Stimulated activated CD4-positive, alpha-beta T cell treated with anti-CD3 and anti-CD28 coated beads, Interleukin-1b, Interleukin-23, amount 100 ng/mL, for 1 hour (primary cell): ENCODE data around the gene TTC17.
"Not testable (repeated sequence)": the region's sequence is repeated elsewhere in the genome, so short reads cannot be mapped to it uniquely, and the experiment has no call there.

Experiments used
- DNase-seq, 2 donors: peaks; one replicate each; pipeline ENCODE4 v3.0.0-alpha.2; 2020; ENCODE audit warnings: low read depth in 2 of 2

The TTC17 gene

DNA sequence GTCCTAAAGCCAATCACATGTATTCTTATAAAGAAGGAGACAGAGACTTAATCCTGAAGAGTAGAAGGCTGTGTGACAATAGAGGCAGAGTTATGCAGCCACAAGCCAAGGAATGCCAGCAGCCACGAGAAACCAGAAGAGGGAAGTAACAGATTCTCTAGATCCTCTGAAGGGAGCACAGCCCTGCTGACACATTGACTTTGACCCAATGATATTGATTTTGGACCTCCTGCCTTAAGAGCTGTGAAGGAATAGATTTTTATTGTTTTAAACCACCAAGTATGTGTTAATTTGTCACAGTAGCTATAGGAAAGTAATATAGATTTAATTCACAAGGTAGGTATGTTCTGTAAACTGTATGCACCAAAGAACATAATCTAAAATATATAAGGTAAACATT lies 103.6 kb downstream of the TTC17 start:
- no peak for DNase-seq

DNA sequence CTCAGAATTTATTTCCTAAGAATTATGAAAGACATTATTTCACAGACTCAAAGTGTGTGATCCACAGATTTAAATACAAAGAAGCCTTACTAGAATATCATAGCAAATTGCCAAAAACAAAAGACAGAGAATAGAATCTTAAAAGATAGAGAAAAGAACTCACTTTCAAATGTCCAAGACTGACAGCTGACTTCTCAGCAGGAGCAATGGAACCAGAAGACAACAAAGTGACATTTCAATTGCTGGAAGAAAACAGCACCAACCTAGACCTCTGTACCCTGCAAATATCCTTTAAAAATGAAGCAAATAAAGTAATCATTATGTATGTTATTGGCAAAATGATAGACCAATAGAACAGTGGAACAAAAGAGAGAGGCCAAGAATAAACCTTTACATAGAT lies 109.2 kb downstream of the TTC17 start:
- DNase-seq, result no peak

DNA sequence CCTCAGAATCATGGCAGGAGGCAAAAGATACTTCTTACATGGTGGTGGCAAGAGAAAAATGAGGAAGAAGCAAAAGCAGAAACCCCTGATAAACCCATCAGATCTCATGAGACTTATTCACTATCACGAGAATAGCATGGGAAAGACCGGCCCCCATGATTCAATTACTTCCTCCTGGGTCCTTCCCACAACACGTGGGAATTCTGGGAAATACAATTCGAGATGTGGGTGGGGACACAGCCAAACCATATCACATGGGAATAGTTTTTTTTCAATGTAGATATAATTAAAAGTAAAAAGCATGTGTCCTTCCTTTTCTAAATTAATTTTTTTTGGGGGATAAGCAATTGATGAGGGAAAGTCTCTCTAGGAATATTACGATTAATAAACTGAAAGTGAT lies 118.8 kb downstream of the TTC17 start:
- not testable (repeated sequence) for DNase-seq

DNA sequence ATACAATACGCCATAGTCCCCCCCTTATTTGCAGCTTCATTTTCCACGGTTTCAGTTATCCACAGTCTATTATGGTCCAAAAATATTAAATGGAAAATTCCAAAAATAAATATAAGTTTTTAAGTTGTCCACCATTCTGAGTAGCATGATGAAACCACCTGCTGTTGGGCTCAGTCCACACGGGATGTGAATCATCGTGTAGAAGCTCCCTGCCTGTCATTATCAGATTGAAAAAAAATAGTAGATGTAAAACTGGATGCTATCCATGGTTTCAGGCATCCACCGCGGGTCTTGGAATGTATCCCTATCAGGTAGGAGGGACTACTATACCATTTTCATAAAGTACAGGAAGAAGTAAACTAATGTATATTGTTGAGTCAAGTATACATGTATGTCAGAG lies 127.4 kb downstream of the TTC17 start:
- DNase-seq, result no peak

DNA sequence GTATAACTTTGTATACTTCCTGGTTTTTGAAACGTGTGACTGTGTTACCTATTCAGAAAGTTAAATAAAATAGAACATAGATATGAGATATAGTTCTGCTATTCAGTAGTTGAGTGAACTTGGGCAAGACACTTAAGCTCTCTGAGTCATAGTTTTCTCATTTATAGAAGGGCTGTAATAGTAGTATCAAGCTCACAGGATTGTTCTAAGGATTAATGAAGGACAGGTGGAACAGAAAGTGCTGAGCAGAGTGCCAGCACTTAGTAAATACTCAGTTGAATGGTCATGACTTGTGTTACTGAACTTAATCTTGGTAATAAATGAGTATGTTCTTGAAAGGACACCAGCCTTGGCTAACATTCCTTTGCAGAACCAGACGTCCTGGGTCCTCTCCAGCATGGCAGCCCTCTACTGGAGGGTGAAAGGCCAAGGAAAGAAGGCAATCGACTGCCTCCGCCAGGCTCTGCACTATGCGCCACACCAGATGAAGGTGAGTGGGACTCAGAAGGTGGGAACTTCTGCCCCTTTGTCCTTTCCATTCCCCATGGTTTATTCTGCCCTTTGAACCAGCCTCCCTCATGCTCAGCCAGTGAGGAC lies 131.2 kb downstream of the TTC17 start:
- DNase-seq, result no peak

DNA sequence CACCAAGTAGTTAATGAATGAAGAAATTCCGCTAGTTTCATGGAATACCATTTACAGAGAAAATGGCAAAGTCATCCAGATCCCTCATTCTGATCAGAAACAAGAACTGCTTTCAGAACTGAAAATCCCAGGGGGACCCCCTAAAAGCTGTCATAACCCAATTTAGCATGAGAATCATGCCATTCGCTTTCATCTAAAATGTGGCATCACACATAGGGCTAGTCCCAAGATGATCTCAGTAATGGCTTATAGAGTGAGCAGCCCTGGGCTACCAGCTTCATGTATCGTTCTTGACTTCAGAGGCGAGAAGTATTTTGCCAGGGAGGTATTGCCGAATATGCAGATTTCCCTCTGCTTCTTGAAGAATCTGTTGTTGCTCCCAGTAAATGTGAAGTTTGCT lies 134.0 kb downstream of the TTC17 start:
- no peak for DNase-seq

DNA sequence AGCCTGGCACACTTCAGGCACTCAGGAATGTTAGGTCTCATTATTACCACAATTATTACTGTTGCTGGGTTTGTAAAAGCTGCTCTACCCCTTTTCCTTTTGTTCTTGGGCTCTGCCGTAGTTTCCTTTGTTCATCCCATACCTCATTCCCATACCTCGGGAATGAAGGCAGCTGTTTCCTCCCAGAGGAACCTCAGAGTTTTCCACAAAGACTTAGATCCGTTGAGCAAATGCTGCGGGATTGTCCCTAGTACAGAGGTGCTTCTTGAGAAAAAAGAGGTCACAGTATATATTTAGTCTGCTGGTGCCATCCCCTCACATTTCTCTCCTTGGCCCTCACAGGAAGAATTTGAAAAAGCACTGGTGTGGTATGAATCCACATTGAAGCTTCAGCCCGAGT lies 134.7 kb downstream of the TTC17 start:
- DNase-seq, result no peak

DNA sequence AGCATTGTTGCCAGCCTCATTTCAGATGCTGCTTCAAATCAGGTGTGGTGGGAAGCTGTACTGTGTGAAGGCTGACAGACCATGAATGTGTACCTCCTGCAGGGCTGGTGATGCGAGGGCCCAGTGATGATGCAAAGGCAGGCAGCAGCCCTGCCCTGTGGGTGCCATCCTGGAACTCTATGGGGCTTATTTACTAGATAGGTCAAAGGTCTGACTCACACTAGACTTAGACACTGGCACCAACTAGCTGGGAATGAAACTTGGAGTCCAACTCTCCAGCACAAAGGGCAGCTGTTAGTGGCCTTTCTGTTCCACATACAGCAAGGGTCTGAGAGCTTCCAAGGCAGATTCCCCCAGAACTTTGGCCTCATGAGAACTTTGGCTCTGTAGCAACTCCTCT lies 138.4 kb downstream of the TTC17 start:
- DNase-seq, result no peak

DNA sequence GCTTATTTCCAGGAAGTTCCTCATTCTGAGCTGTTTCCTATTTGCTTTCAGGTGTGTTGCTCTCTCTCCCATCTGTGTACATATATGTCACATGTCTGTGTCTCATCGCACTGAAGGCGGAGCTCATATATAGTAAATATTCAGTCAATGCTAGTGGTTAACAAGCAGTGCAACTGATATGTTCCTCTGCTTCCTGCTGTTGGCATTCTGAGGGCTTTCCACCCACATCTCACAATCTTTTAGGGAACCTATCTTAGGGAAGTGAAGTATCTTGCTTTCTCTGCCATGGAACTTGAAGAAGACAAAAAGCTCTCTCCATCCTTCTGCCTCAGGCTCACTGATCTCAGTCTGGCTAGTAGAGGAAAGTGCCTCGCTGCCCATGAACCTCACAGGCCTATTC lies 139.8 kb downstream of the TTC17 start:
- no peak for DNase-seq

DNA sequence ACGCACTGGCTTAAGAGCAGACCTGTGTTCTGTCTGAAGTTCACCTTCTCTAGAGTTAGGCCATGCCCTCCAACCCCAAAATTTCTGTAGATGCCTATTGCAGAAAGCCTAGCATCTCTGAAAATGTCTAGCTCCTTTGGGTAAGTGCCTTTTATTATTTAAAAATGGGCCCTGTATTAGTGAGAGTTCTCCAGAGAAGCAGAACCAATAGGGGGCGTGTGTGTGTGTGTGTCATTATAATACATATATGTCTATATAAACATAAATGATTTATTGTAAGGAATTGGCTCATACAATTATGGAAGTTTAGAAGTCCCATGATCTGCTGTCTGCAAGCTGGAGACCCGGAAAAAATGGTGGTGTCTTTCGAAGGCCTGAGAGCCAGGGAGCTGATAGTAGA lies 144.7 kb downstream of the TTC17 start:
- no peak for DNase-seq

DNA sequence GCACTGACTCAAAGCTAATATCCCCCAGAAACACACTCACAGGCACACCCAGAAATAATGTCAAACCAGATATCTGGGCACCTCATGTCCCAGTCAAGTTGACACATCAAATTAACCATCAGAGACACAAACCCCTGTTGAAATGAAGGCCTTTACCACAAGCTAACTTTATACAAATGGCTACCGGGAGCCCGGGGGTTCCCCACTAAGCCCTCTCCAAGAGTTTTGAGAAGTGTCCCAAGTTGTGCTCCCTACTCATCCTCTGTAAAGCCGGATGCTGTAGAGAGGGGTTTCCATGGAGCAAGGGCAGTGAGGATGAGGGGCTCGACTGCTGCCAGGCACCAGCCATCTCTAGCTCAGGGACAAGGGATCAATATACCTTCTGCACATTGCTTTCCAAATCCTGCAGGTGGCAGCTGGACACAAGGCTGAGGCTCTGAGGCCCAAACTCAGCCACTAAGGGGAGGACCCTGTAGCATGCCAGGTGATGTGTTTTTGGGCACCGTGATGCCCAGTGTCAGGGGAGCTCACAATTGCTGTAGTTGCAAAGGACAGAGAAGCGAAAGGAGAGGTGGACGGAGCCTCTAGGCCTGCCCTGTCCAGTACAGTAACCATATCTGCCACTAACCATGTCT lies 145.7 kb downstream of the TTC17 start:
- DNase-seq, result no peak

DNA sequence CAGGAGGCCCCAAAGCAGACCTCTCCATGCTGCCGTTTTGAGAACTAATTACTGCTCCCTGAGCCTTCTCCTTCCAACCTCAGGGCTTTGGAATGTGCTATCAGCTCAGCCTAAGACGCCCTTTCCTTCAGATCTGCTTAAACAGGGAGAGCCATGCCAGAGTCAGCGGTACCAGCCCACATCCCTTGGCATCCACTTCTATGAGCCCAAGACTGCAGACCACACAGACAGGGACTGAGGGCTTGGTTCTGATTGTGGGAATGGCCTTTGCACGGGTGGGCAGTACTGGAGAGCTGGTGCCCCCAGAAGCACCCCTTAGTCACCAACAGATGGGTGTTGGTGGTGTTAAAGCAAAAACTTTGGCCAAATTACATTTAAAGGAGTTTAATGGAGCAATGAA lies 146.5 kb downstream of the TTC17 start:
- no peak for DNase-seq

DNA sequence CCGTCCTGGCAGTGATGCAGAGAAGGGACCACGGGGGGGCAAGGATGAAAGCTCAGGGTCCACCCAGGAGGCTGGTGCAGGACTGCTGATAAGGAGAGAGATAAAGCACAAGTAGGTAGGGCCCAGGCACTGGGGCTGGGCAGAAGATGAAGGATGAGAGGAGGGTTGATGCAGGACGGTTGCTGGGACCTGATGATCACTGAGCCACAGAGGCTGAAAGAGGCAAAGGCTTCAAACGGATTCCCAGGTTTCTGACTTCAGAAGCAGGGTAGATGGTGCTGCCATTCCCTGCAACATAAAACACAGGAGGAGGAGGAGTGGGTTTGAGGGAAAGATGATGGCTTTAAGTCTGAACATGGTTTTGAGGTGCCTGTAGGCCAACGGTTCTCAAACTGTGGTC lies 148.5 kb downstream of the TTC17 start:
- DNase-seq, result no peak

DNA sequence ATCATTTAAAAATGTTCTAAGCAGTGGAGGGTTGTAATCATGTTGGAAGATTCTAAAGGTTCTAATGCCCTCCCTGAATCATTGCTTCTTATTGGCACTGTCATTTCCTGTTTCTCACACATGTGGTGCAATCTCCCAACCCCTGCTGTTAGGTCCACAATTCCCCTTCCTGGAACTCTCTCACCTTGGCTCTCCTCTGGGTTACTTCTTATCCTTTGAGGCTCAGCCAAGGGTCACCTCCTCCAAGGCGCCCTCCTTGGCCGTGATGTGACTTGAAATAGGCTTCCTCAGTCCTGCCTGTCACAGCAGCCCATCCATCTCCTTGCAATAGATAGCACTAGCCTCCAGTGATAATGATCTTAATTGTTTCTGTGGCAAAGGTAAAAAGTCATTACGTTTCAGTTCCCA lies 149.8 kb downstream of the TTC17 start:
- no peak for DNase-seq

DNA sequence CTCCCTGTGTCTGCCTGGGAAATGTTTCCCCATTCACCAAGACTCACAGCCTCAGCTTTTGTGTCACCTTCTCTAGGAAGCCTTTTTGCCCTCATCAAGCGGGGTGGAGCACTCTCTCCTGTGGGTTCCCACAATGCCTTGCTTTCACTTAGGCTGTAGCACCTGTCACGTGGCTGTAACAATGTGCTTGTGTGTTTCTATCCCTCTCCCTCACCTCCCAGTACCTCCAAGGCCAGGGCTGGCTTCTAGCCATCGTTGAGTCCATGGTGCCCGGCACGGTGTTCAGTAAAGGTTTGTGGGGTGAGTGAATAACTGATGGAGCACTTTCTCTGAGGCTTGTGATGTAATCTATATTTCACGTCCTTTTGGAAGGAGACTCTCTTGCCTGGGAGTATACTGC lies 153.2 kb downstream of the TTC17 start:
- no peak for DNase-seq

DNA sequence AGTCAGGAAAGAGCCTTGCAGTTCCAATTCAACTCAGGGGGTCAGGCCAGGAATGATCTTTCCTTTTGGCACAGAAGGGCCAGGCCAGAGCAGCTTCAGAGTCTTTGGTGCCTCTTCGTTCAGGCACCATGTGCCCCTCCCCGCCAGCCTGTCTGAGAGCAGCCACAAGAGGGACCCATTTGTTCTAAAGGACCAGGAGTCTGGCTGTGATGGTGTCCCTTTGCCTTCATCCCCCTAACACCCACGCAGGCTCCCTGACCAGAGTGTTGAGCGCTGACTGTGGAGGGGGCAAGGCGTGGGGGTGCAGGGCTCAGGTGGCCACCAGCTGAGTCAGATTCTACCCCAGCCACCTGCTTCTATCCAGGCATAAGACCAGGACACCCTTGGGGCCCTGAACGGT lies 156.4 kb downstream of the TTC17 start:
- no peak for DNase-seq

DNA sequence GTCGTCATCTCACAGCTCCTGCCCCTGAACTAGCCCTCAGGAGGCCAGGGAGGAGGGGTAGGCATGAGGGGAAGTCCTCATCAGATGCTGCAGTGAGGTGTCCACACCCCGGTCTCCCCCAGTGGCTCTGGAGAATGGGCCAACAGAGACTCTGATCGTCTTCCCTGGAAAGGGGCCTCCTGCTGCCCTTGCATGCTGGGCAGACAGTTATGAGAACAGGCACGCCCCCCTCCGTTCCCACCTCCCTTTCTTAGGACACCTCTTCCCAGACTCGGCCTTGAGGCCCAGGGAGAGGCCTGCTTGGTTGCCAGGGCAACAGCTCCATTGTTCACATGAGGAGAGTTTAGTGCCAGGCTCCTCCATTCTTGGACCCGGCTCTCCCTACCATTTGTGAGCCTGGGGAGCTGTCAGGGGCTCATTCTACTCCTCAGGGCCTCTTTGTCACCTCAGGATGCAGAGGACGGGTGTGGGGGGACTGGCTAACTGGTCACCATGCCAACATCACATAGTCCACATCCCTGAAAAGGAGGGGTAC lies 157.7 kb downstream of the TTC17 start:
- DNase-seq, result no peak

DNA sequence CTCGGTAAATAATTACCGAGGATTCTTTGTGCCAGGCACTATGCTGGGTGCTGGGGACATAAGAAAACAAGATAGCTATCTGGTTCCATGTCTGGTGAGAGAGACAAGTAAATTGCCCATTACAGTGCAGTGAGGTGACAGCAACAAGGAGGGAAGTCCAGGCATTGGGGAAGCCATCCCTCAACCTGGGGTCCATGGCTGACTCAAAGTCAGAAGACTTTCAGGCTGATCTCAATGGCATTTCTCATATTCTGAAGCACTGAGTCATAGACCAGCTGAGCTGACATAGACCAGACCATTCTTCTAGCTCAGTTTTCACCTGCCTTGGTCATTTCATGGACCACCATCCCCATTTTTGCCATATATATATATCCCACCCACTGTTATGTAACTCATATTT lies 158.8 kb downstream of the TTC17 start:
- no peak for DNase-seq

DNA sequence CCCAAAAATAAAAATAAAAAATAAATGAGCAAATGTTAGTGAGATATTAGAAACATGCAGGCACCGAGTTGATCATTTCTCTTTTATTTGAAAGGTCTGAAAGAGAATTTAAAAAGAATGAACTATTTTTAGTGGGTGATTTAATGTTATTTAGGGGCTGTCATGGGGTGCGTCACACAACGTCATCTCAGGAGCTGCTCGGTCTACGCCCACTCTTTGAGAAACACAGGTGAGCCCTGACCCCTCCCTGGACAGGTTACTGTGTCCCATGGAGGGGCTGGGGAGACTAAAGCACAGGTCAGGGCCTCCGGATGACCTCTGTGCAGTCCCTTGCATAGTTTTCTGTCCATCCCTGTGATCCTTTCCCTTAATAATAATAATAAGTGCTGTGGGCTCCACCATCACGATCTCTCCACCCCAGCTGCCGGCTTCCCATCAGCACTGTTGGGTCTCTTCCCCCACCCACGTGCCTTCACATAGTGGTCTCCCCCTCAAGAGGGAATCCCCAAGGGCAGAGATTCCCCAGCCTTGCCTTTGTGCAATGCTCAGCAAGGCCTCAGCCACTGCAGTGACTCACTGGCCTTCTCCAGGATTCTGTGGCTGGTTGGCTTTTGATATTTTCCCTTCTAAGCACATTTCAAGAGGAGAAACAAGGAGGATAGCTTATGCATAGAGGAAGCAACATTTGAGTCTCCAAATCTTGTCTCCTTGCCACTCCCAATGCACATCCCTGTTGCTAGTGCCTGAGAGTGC lies 159.9 kb downstream of the TTC17 start:
- DNase-seq, result no peak

DNA sequence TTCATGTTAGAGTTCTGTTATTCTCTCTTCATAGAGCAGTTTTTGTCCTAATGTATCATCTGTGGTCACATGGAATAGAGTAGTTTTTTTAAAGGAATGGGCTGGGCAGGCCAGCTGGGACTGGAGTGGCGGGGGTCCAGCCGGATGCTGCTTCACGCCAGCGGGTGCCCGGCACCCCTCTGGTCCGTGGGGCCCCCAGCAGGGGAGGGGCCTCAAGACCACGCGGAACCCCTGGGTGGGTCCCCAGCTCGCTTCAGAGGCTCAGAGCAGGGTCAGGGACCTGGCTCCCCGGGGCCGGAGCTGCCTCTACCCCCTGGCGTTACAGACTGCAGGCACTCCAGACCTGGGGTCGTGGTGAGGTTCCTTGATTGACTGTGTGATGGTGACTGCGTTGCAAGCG lies 162.8 kb downstream of the TTC17 start:
- DNase-seq, result no peak

DNA sequence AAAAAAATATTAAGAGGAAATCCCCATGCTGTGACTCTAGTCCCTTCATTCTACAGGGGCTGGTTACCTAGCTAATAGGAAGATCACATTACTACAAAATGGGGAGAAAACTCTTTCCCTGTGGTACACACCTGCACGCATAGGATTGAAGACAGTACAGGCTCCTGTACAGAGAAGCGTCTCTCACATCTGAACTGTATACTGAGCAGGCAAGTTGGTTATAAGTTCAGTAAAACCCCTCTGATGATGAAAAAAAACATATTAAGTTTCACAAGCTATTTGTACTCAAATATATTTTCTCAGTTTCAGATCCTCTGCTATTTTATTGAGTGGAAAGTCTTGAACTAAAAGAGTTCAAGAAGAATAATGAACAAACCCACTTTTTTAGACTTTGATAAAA lies 164.9 kb downstream of the TTC17 start:
- no peak for DNase-seq

DNA sequence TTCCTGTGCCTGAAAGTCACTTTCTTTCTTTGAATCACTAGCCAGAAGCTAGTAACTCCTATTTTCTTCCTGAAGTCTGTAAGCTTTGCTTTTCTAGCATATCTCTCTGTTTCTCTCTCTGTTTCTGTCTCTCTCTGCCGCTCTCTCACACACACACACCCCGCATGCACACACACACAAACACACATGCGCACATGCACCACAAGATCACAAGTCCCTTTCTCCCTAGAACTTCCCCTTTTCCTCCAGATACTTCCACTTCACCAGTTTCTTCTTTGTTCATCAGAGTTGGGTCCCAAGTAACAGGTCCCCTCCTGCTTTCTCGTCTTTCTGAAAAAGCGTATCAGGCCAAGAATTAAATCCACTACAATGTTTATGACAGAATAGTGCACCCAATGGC lies 173.3 kb downstream of the TTC17 start:
- DNase-seq, result no peak
